BLaER1 treated with 17β-estradiol and CSF1 and Interleukin-3, amounts not matched to agents 10 nM and 100 nM (cell line): ENCODE results near the gene NPC1L1.
"Not testable (repeated sequence)": the region's sequence is repeated elsewhere in the genome, so short reads cannot be mapped to it uniquely, and the experiment has no call there.

Source experiments
- H3K27ac ChIP-seq, 11 experiments: shearing (Covaris generic); formaldehyde crosslinking; 2 replicates each; pipeline ENCODE4 v1.8.1; 2022
- H3K27me3 ChIP-seq, 11 experiments: shearing (Covaris generic); formaldehyde crosslinking; 2 replicates each; pipeline ENCODE4 v1.8.1; 2022
- H3K36me3 ChIP-seq, 11 experiments: shearing (Covaris generic); formaldehyde crosslinking; 2 replicates each; pipeline ENCODE4 v1.8.1; 2022
- H3K4me1 ChIP-seq, 10 experiments: shearing (Covaris generic); formaldehyde crosslinking; 2 replicates each; pipeline ENCODE4 v1.8.1; 2022
- H3K4me2 ChIP-seq, 11 experiments: shearing (Covaris generic); formaldehyde crosslinking; 2 replicates each; pipeline ENCODE4 v1.8.1; 2022
- H3K4me3 ChIP-seq, 10 experiments: shearing (Covaris generic); formaldehyde crosslinking; 2 replicates each; pipeline ENCODE4 v1.8.1; 2022
- H3K9ac ChIP-seq, 11 experiments: shearing (Covaris generic); formaldehyde crosslinking; 2 replicates each; pipeline ENCODE4 v1.8.1; 2022
- H3K9me3 ChIP-seq, 11 experiments: shearing (Covaris generic); formaldehyde crosslinking; replicated peaks in 1 of 11; 2 replicates each; pipeline ENCODE4 v1.8.1; 2022
- H4K20me1 ChIP-seq, 11 experiments: shearing (Covaris generic); formaldehyde crosslinking; 2 replicates each; pipeline ENCODE4 v1.8.1; 2022
- Cebpa-rat ChIP-seq, 11 experiments: shearing (Covaris generic); IDR thresholded peaks; 2 replicates each; pipeline ENCODE4 v1.8.1; 2022

The NPC1L1 gene

GRCh38 chr7:44565795-44566559 lies 24.8 kb upstream of the NPC1L1 start:
- Histone ChIP-seq H3K27ac (no peak overlapping the region), H3K27me3 (no peaks in the 10 kb centered on the region), H4K20me1 (peaks cover 13 to 96% (median 89%) of the 10 kb centered on the region in 11 experiments; a peak in 21 of 22 replicates), H3K4me2 (no peak overlapping the region), H3K4me3 (no peak overlapping the region), H3K9me3 (no peaks in the 10 kb centered on the region), H3K36me3 (peaks cover 70 to 79% (median 78%) of the 10 kb centered on the region in 11 experiments), H3K9ac (no peak overlapping the region), H3K4me1 (peaks cover 0 to 5% (median 0%) of the 10 kb centered on the region in 10 experiments; a peak in 1 of 20 replicates)
- TF ChIP-seq Cebpa-rat (IDR thresholded peaks at IDR 0.05), result no peak

- H3K4me3 ChIP-seq, result no peak overlapping the region
- no peaks in the 10 kb centered on the region for H3K9me3 ChIP-seq
- H3K9ac ChIP-seq, result no peak overlapping the region
- no peaks in the 10 kb centered on the region for H3K27me3 ChIP-seq
- H3K4me2 ChIP-seq, result no peak overlapping the region
- peaks cover 13 to 92% (median 81%) of the 10 kb centered on the region in 11 experiments; a peak in 21 of 22 replicates for H4K20me1 ChIP-seq
- H3K36me3 ChIP-seq, result peaks cover 63 to 72% (median 71%) of the 10 kb centered on the region in 11 experiments
- peaks cover 0 to 5% (median 0%) of the 10 kb centered on the region in 10 experiments; a peak in 1 of 20 replicates for H3K4me1 ChIP-seq
- no peak for TF ChIP-seq Cebpa-rat (IDR thresholded peaks at IDR 0.05)
- no peak overlapping the region for H3K27ac ChIP-seq
Measured at GRCh38 chr7:44565097-44565794, 24.1 kb upstream of the NPC1L1 start.

DNA sequence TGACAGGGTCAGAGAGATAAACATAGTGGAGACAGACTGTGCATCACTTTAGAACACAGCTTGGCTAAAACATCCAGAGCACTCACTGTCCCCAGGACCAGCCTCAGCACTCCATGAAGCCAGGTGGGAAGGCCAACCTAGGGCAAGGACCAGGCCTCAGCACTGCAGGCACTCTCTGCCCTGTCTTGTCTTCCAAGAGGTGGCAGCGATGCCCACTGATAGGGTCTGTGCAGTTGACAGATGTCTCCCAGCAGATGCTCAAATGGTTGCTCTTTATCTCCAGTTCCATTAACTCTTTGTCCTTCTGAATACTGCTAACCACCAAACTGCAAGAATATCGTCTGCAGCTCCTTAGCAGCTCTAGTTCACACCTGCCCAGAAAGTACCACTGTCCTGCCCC lies 23.5 kb upstream of the NPC1L1 start:
- no peak overlapping the region for H3K27ac ChIP-seq
- no peak for TF ChIP-seq Cebpa-rat (IDR thresholded peaks at IDR 0.05)
- H3K4me2 ChIP-seq, result no peak overlapping the region
- no peaks in the 10 kb centered on the region for H3K27me3 ChIP-seq
- H3K9ac ChIP-seq, result no peak overlapping the region
- H3K4me3 ChIP-seq, result no peak overlapping the region
- H3K9me3 ChIP-seq, result no peaks in the 10 kb centered on the region
- H4K20me1 ChIP-seq, result peaks cover 9 to 90% (median 75%) of the 10 kb centered on the region in 11 experiments; a peak in 21 of 22 replicates
- H3K36me3 ChIP-seq, result peaks cover 56 to 66% (median 64%) of the 10 kb centered on the region in 11 experiments
- peaks cover 0 to 5% (median 0%) of the 10 kb centered on the region in 10 experiments; a peak in 1 of 20 replicates for H3K4me1 ChIP-seq

- TF ChIP-seq Cebpa-rat (IDR thresholded peaks at IDR 0.05), result no peak
- Histone ChIP-seq H3K4me3 (no peak overlapping the region), H3K4me2 (no peak overlapping the region), H3K27ac (no peak overlapping the region), H3K36me3 (peaks cover 43 to 52% (median 51%) of the 10 kb centered on the region in 11 experiments), H4K20me1 (peaks cover 9 to 77% (median 61%) of the 10 kb centered on the region in 11 experiments; a peak in 21 of 22 replicates), H3K4me1 (peaks cover 0 to 5% (median 0%) of the 10 kb centered on the region in 10 experiments; a peak in 1 of 20 replicates), H3K9me3 (no peaks in the 10 kb centered on the region), H3K27me3 (no peaks in the 10 kb centered on the region), H3K9ac (peak overlapping the region in 1 of 11 experiments; percentile 29; a peak in 1 of 22 replicates)
Measured at GRCh38 chr7:44563171-44563679, 22.1 kb upstream of the NPC1L1 start.

DNA sequence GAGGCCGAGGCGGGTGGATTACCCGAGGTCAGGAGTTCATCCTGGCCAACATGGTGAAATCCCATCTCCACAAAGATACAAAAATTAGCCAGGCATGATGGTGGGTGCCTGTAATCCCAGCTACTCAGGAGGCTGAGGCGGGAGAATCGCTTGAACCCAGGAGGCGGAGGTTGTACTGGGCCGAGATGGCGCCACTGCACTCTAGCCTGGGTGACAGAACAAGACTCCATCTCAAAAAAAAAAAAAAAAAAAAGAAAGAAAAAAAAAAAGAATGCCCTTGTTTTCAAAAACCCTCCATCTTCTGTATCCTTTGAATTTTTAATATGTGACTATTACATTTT lies 21.5 kb upstream of the NPC1L1 start:
- H3K4me2 ChIP-seq, H3K27me3 ChIP-seq, H3K4me3 ChIP-seq: not testable (repeated sequence)

GRCh38 chr7:44561962-44562621 lies 21.0 kb upstream of the NPC1L1 start:
- H3K4me3 ChIP-seq, result no peak overlapping the region
- no peak overlapping the region for H3K27ac ChIP-seq
- H4K20me1 ChIP-seq, result peaks cover 9 to 65% (median 50%) of the 10 kb centered on the region in 11 experiments; a peak in 21 of 22 replicates
- no peak overlapping the region for H3K4me2 ChIP-seq
- TF ChIP-seq Cebpa-rat (IDR thresholded peaks at IDR 0.05), result no peak
- no peaks in the 10 kb centered on the region for H3K9me3 ChIP-seq
- H3K4me1 ChIP-seq, result peaks cover 0 to 5% (median 0%) of the 10 kb centered on the region in 10 experiments; a peak in 3 of 20 replicates
- no peaks in the 10 kb centered on the region for H3K27me3 ChIP-seq
- no peak overlapping the region for H3K9ac ChIP-seq
- peaks cover 31 to 40% (median 39%) of the 10 kb centered on the region in 11 experiments for H3K36me3 ChIP-seq

More for the DNA sequence above, 21.5 kb upstream of the NPC1L1 start:
- not testable (repeated sequence) for H3K9ac ChIP-seq, H3K9me3 ChIP-seq, H3K4me1 ChIP-seq, H3K27ac ChIP-seq
- Histone ChIP-seq H4K20me1 (peaks cover 9 to 70% (median 55%) of the 10 kb centered on the region in 11 experiments; a peak in 21 of 22 replicates), H3K36me3 (peaks cover 36 to 45% (median 44%) of the 10 kb centered on the region in 11 experiments)

DNA sequence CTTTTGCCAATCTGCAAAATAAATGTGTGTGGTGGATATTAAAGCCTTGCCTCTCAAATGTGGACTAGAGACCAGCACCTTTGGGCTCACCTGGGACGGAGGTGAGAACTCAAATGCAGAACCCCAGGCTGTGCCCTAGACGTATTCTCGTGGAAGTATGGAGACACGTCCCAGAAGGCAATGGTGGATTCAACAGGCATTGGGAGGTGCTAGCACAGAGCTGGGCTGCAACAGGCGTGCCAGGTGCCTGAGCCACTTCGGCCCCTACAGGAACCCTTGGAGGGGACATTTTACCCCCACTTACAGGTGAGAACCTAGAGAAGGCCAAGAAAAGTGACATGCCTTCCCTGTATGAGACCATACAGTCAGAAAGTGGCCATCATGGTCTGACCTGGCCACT lies 20.4 kb upstream of the NPC1L1 start:
- H3K36me3 ChIP-seq, result peaks cover 26 to 34% (median 33%) of the 10 kb centered on the region in 11 experiments
- TF ChIP-seq Cebpa-rat (IDR thresholded peaks at IDR 0.05), result no peak
- no peak overlapping the region for H3K27ac ChIP-seq
- H3K9me3 ChIP-seq, result no peaks in the 10 kb centered on the region
- no peaks in the 10 kb centered on the region for H3K27me3 ChIP-seq
- H3K4me2 ChIP-seq, result no peak overlapping the region
- H3K9ac ChIP-seq, result no peak overlapping the region
- no peak overlapping the region for H3K4me3 ChIP-seq
- peaks cover 0 to 6% (median 0%) of the 10 kb centered on the region in 10 experiments; a peak in 3 of 20 replicates for H3K4me1 ChIP-seq
- peaks cover 9 to 59% (median 44%) of the 10 kb centered on the region in 11 experiments; a peak in 21 of 22 replicates for H4K20me1 ChIP-seq

DNA sequence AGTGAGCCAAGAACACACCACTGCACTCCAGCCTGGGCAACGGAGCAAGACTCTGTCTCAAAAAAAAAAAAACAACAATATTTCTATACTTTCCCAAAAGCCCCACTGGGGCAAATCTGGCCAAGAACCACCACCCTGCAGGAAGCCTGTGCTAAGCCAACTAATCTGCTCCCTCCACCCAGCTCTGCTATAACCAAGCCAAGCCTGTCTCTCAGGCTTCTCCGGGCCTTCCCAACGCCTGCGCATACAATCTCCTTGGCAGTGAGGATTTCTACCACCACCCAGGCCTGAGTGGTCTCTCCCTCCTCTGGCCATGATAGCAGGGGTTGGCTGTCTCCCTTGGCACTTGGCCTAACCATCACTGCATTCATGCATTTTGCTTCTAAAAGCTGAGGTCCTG lies 18.4 kb upstream of the NPC1L1 start:
- H3K27me3 ChIP-seq, result no peaks in the 10 kb centered on the region
- H3K9me3 ChIP-seq, result no peaks in the 10 kb centered on the region
- H3K9ac ChIP-seq, result no peak overlapping the region
- TF ChIP-seq Cebpa-rat (IDR thresholded peaks at IDR 0.05), result no peak
- H3K27ac ChIP-seq, result no peak overlapping the region
- H4K20me1 ChIP-seq, result peaks cover 0 to 39% (median 24%) of the 10 kb centered on the region in 11 experiments; a peak in 18 of 22 replicates
- H3K4me2 ChIP-seq, result no peak overlapping the region
- H3K36me3 ChIP-seq, result peaks cover 8 to 16% (median 15%) of the 10 kb centered on the region in 11 experiments
- peaks cover 0 to 7% (median 0%) of the 10 kb centered on the region in 10 experiments; a peak in 3 of 20 replicates for H3K4me1 ChIP-seq
- H3K4me3 ChIP-seq, result no peak overlapping the region
